HG02798 (cell line): ENCODE measurements around the gene PTPRK.
A peak's percentile ranks its signal among the peaks of the same experiment; 100 is the strongest.
"Not testable (repeated sequence)": the region's sequence is repeated elsewhere in the genome, so short reads cannot be mapped to it uniquely, and the experiment has no call there.

Source experiments
- ATAC-seq: cut with Tn5 transposase; IDR thresholded peaks from one replicate; pipeline ENCODE4 v1.9.1; 2021; ENCODE audit warnings: mild to moderate bottlenecking; ENCODE audit not compliant: unreplicated experiment, poor library complexity

Gene PTPRK

DNA sequence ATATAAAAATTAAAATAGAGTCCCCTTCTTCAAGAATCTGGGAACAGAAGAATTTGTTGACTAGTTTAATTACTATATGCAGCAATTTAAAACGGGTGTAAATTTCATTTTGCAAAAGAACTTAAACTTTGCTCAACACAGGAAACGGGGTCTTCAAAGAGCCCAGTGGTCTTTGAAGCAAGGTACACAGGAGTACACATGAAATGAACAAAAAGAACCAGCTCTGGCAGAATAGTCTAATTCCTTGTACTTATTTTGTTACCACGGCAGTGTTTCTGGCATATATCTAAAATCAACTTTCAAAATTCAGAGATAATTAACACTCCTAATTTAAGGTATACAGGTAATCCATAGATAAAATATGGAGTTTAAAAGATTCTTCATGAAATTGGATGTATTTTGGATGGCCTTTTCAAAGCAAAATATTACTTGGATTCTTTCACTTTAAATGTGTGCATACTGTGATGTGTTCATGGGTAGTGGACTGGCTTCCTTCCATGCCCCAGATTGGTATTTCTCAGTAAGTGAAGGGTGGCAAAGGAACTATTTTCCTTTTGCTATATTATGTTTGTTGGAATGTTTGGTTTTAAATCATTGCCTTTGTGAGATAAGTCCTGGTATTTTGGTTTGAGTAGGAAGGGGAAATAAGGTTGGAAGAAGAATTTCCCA is 522.8 kb downstream of the PTPRK start:
- no peak for ATAC-seq

DNA sequence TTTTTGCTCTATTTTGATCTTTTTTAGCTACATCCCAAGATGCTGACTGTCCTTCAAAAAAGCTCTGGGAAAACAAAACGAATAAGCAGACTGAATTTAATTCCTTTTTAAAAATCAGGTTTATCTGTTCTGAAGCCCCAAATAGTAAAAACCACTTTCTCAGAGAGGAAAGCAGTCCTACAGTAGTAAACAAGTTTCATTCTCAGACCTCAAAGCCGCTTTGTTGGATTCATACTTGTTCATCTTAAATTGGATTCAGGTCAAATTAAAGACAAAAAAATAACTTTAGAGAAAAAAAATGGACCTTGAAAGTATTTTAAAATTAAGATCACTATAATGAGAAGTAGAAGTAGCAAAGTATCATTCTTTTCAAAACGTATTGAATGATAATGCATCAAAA is 523.5 kb downstream of the PTPRK start:
- ATAC-seq: no peak

DNA sequence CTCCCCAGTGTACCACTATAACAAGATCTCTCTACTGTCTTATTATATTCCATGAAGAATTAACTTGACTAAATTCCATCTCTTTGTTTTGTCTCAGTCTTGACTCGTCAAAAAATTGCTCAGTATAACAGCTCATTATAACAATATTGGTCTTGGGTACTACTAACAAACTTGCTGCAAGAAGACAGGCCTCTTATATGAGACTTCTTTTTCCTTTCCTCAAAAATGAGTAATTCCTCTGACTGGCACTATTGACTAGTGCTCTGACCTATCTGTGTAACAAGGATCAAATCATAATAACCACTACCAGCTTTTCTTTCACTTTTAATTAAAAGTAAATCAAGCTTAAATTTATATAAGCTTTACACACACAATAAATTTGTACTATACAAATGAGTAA is 528.3 kb downstream of the PTPRK start:
- no peak for ATAC-seq

GRCh38 chr6:127990074-127990473 is 530.3 kb downstream of the PTPRK start:
- no peak for ATAC-seq

DNA sequence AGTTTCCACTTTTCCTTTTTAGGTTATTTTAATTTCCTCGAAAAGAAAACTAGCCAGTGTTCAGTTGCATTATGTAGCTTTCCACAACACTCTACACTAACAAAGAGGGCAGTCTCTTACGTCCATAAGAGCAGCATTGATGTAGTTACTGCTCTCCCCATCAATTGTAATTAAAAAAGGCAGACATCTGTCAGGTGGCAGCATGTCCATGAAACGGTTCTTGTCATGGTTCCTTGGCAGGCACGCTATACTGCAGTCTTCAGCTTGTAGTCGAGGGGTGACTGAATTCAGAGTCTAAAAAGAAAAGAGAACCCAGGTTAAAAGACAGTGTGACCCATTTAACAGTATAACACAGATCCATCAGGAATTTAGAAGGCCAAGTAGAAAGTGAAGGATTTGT is 539.4 kb downstream of the PTPRK start:
- ATAC-seq: no peak

GRCh38 chr6:127978185-127978584 is 542.2 kb downstream of the PTPRK start:
- ATAC-seq: not testable (repeated sequence)

DNA sequence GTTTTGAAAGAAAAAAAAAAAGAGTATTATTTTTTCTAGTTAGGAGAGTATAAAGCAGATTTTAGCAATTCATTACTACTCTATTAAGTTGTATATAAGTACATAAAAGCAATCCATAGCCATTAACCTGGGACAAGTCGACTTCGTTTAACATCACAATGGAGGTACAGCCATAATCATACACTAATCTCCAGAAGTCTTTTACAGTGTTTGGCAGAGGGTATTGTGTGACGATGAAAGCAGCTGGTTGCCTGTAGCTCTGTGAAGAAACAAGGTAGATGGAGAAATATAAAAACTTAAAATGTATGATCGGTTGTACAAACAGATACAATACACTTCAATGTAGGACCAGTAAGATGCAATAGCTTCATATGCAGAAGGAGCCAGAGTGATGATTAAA is 543.6 kb downstream of the PTPRK start:
- no peak for ATAC-seq

- no peak for ATAC-seq
These were observed 544.3 kb downstream of the PTPRK start for GRCh38 chr6:127976111-127976510.

GRCh38 chr6:127972815-127973214 is 547.6 kb downstream of the PTPRK start:
- ATAC-seq: no peak

- ATAC-seq: peak; percentile 75
These were observed 548.4 kb downstream of the PTPRK start for GRCh38 chr6:127971945-127972391.

GRCh38 chr6:127971386-127971785 is 549.0 kb downstream of the PTPRK start:
- ATAC-seq: no peak

GRCh38 chr6:127969701-127970100 is 550.7 kb downstream of the PTPRK start:
- no peak for ATAC-seq

- ATAC-seq: no peak
These were observed 552.0 kb downstream of the PTPRK start for GRCh38 chr6:127968394-127968793.

GRCh38 chr6:127967708-127968107 is 552.7 kb downstream of the PTPRK start:
- no peak for ATAC-seq

GRCh38 chr6:127966616-127967015 is 553.8 kb downstream of the PTPRK start:
- ATAC-seq: no peak

- ATAC-seq: no peak
These were observed 556.9 kb downstream of the PTPRK start for GRCh38 chr6:127963495-127963894.

- ATAC-seq: no peak
These were observed 560.5 kb downstream of the PTPRK start for GRCh38 chr6:127959869-127960268.

DNA sequence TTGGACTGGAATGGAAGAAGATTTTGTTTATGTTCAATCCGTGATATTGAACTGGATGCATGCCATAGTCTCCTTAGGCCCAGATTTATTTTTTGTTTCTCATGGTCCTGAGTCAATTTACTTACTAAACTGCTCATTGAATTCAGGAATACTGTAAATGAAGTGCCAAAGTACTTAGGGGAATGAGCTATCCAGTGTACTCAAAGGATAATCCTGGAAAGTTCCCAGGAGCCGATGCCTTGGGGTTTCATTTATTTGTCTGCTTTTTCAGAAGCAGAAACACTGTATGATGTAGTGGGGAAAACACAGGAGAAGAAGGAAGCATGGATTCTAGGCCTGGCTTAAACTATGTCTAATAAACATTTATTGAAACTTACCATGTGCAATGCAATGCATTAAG is 563.4 kb downstream of the PTPRK start:
- no peak for ATAC-seq

DNA sequence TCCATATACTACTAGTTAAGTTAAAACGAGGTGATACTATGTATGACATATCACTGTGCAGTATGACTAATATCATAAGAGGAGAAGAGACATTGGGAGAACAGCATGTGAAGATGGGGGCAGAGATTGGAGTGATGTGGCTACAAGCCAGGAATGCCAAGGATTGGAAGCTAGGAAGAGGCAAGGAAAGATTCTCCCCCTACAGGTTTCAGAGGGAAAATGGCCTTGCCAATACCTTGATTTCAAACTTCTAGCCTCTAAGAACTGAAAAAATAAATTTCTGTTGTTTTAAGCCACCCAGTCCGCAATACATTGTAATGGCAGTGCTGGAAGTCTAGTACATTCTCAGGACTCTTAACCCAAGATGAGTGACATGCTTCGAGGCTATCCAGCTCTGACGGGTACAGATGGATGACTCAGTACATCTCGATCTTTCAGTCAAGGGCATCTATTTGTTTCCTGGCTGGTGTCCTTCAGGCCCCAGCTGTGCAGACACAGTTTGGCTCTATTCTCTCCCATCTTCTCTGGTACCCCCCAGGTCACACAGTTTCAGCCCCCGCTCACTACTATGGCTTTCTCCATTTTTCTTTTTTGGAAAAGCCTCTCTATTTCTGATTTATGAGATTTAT is 564.0 kb downstream of the PTPRK start:
- ATAC-seq: no peak

DNA sequence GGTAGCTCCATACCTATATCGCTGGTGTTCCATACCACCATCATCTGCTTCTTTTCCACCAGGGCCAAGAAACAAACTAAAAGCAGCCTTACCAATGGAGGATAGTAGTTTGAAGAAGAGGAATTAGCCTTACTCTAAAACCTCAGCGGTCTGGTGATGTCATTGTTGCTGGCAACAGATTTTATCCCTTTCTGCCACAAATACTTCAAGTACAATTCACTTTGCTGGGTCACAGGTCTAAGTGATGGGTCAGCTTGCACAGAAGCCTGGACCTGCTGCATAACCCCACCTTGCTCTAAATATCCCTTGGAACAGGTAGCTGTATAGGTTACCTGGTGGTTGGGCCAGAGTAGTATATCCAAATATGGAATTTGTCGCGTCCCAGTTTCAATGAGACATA is 566.3 kb downstream of the PTPRK start:
- no peak for ATAC-seq

DNA sequence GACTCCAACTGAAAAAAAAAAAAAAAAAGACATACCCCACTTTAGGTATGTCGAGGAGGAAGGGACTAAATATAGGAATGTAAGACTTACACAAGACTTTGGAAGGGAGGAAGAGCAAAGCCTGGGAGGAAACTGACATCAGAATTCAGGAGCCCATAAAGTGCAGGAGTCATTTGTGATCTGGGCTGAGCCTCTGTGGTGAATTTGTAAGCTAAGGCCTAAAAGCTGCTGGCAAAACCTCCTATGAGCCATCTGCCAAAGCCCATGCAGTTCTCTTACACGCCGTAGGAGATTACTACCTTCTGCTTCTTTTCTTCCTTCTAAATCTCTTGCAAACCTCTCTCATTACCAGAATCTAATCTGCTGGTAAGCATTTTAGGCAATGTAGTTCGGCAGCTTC is 567.6 kb downstream of the PTPRK start:
- no peak for ATAC-seq

GRCh38 chr6:127952176-127952575 is 568.2 kb downstream of the PTPRK start:
- no peak for ATAC-seq
